RWPE1 (cell line): ENCODE data around the gene INTS11.

Source experiments
- CTCF ChIA-PET: fragments of 350-600 bp; sonication (Branson Sonifier 250); formaldehyde crosslinking; extraction: SDS; loops from one replicate; lab custom pipeline; 2021; lab: Yijun Ruan, JAX
- POLR2A ChIA-PET: fragments of 400-600 bp; formaldehyde crosslinking; extraction: SDS; loops from one replicate; lab custom pipeline; 2020; ENCODE audit warnings: antibody characterized with exemption; ENCODE audit not compliant: low non-redundant PET; lab: Yijun Ruan, JAX
- DNase-seq: peaks from one replicate; pipeline ENCODE4 v3.0.0; 2012; ENCODE audit warnings: low spot score
- H3K27ac ChIP-seq: fragments of 450-650 bp; 2 replicates; pipeline ENCODE4 v1.5.1; 2017
- CTCF ChIP-seq: fragments of 450-650 bp; conservative IDR thresholded peaks from 2 replicates; pipeline ENCODE4 v1.5.1; 2017; ENCODE audit warnings: low read depth, mild to moderate bottlenecking

Gene INTS11

GRCh38 chr1:1264026-1264425, 60.4 kb downstream of the INTS11 start:
- TF ChIP-seq CTCF = no peak
- H3K27ac ChIP-seq = peak overlapping the region; percentile 69
- ChIA-PET CTCF (interaction anchor here (0.7 to 1.3 kb wide), 2 partner anchors 14 to 142 kb away, joined by 3 to 4 read pairs; no protein-coding TSS in a partner anchor), POLR2A (no interaction called here)
- DNase-seq = no peak

GRCh38 chr1:1262758-1263157, 61.7 kb downstream of the INTS11 start:
- POLR2A ChIA-PET = no interaction called here
- TF ChIP-seq CTCF = no peak
- DNase-seq = no peak
- peak overlapping the region; percentile 18 for H3K27ac ChIP-seq
- CTCF ChIA-PET = interaction anchor here (1.1 kb wide), 1 partner anchor 9 kb away, joined by 3 read pairs; no protein-coding TSS in a partner anchor

- no peak for TF ChIP-seq CTCF
- ChIA-PET POLR2A (no interaction called here), CTCF (interaction anchor here (0.7 kb wide), 1 partner anchor 15 kb away, joined by 5 read pairs; no protein-coding TSS in a partner anchor)
- H3K27ac ChIP-seq = peak overlapping the region; percentile 18
- no peak for DNase-seq
These were observed 62.4 kb downstream of the INTS11 start for GRCh38 chr1:1262071-1262470.
